Measurements from ENCODE around the gene PPIG.

Gene PPIG

DNA sequence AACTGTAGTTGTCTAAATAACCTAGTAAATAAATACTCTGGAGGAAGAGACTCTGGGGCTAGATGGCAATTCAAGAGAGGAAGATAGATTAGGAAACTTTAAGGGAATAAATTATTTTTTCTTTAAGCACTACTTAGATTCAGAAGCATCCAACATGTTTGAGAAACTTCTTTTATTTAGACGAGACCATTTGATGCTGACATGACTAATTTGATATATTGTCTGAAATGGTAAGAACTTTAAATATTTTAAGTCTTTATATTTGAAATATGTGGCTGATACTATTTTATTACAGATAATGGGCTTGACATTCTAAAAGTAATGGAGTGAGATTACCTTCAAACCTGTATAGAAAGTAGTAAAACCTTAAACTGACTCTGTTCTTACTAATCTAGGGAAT lies 36.4 kb downstream of the PPIG start:
- H3K9me3 ChIP-seq (ENCODE audit: control insufficient read depth, insufficient read depth, low read depth, low read length): no peaks in the 10 kb centered on the region
- no peaks in the 10 kb centered on the region for H3K4me1 ChIP-seq (ENCODE audit: control insufficient read depth, insufficient read depth, low read length)
- ChIA-PET CTCF (interaction anchor here (0.6 kb wide), 1 partner anchor 307 kb away, joined by 4 read pairs; no protein-coding TSS in a partner anchor), POLR2A (no interaction called here)
- no peak overlapping the region for H3K27ac ChIP-seq (ENCODE audit: extremely low read depth, low read depth, low read length)
- peaks cover 13 to 53% of the 10 kb centered on the region in 2 experiments for H3K36me3 ChIP-seq (ENCODE audit: control insufficient read depth in 2 of 2, insufficient read depth in 1 of 2, low read length in 2 of 2)
- no peak overlapping the region for H3K4me3 ChIP-seq (ENCODE audit: low read depth, low read length)
- TF ChIP-seq SP2 (tag by site-specific recombination; IDR thresholded peaks at IDR 0.05): no peak
- no peak for TF ChIP-seq RBAK (tag by site-specific recombination; IDR thresholded peaks at IDR 0.05)
- no peak for TF ChIP-seq ZNF138 (tag by site-specific recombination; IDR thresholded peaks at IDR 0.05; ENCODE audit: borderline replicate concordance)
- TF ChIP-seq, protein P1, sequence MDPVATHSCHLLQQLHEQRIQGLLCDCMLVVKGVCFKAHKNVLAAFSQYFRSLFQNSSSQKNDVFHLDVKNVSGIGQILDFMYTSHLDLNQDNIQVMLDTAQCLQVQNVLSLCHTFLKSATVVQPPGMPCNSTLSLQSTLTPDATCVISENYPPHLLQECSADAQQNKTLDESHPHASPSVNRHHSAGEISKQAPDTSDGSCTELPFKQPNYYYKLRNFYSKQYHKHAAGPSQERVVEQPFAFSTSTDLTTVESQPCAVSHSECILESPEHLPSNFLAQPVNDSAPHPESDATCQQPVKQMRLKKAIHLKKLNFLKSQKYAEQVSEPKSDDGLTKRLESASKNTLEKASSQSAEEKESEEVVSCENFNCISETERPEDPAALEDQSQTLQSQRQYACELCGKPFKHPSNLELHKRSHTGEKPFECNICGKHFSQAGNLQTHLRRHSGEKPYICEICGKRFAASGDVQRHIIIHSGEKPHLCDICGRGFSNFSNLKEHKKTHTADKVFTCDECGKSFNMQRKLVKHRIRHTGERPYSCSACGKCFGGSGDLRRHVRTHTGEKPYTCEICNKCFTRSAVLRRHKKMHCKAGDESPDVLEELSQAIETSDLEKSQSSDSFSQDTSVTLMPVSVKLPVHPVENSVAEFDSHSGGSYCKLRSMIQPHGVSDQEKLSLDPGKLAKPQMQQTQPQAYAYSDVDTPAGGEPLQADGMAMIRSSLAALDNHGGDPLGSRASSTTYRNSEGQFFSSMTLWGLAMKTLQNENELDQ (tag by site-specific recombination; IDR thresholded peaks at IDR 0.05; ENCODE audit: low read depth): no peak
- TF ChIP-seq, protein P2, sequence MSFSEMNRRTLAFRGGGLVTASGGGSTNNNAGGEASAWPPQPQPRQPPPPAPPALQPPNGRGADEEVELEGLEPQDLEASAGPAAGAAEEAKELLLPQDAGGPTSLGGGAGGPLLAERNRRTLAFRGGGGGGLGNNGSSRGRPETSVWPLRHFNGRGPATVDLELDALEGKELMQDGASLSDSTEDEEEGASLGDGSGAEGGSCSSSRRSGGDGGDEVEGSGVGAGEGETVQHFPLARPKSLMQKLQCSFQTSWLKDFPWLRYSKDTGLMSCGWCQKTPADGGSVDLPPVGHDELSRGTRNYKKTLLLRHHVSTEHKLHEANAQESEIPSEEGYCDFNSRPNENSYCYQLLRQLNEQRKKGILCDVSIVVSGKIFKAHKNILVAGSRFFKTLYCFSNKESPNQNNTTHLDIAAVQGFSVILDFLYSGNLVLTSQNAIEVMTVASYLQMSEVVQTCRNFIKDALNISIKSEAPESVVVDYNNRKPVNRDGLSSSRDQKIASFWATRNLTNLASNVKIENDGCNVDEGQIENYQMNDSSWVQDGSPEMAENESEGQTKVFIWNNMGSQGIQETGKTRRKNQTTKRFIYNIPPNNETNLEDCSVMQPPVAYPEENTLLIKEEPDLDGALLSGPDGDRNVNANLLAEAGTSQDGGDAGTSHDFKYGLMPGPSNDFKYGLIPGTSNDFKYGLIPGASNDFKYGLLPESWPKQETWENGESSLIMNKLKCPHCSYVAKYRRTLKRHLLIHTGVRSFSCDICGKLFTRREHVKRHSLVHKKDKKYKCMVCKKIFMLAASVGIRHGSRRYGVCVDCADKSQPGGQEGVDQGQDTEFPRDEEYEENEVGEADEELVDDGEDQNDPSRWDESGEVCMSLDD (tag by site-specific recombination; IDR thresholded peaks at IDR 0.05): no peak
- TF ChIP-seq ZNF423 (tag by site-specific recombination; IDR thresholded peaks at IDR 0.05): no peak
- no peak for TF ChIP-seq ZNF561 (tag by site-specific recombination; IDR thresholded peaks at IDR 0.05; ENCODE audit: borderline replicate concordance)
- TF ChIP-seq, protein P3, sequence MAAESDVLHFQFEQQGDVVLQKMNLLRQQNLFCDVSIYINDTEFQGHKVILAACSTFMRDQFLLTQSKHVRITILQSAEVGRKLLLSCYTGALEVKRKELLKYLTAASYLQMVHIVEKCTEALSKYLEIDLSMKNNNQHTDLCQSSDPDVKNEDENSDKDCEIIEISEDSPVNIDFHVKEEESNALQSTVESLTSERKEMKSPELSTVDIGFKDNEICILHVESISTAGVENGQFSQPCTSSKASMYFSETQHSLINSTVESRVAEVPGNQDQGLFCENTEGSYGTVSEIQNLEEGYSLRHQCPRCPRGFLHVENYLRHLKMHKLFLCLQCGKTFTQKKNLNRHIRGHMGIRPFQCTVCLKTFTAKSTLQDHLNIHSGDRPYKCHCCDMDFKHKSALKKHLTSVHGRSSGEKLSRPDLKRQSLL (tag by site-specific recombination; IDR thresholded peaks at IDR 0.05): no peak
- no peak for TF ChIP-seq KLF9 (tag by site-specific recombination; IDR thresholded peaks at IDR 0.05; ENCODE audit: low read depth)
- no peak for TF ChIP-seq ZNF664 (tag by site-specific recombination; IDR thresholded peaks at IDR 0.05)
- TF ChIP-seq ZNF791 (tag by site-specific recombination; IDR thresholded peaks at IDR 0.05): no peak
- TF ChIP-seq YY2 (tag by site-specific recombination; IDR thresholded peaks at IDR 0.05): no peak
- TF ChIP-seq HOXC10 (CRISPR knock-in tag; IDR thresholded peaks at IDR 0.05): no peak
- TF ChIP-seq ZNF169 (tag by site-specific recombination; IDR thresholded peaks at IDR 0.05): no peak

DNA sequence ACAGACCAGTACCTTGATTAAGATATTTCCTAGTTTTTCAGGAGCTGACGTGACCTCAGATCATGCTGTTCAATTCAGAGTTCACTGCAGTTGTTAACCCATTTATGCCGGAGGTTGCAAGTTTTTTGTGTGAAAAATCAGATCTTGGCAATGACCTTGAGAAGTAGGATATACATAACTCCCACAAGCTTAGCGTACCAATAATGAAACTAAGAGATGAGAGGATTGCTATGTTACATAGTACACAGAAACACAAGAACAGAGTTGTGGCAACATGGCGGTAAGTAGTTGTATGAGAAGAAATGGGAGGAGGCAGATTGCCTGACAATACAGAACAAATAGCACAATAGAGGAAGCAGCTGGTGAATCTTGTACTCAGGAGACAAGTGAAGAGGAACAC lies 39.1 kb downstream of the PPIG start:
- Histone ChIP-seq H3K4me1 (ENCODE audit: control insufficient read depth, insufficient read depth, low read length) (no peaks in the 10 kb centered on the region), H3K9me3 (ENCODE audit: control insufficient read depth, insufficient read depth, low read depth, low read length) (no peaks in the 10 kb centered on the region), H3K27ac (ENCODE audit: extremely low read depth, low read depth, low read length) (no peak overlapping the region), H3K36me3 (ENCODE audit: control insufficient read depth in 2 of 2, insufficient read depth in 1 of 2, low read length in 2 of 2) (peaks cover 8 to 48% of the 10 kb centered on the region in 2 experiments; a peak in 2 of 3 replicates), H3K4me3 (ENCODE audit: low read depth, low read length) (no peak overlapping the region)
- ChIA-PET CTCF (no interaction called here), POLR2A (no interaction called here)
- TF ChIP-seq YY1 (tag by site-specific recombination; IDR thresholded peaks at IDR 0.05): no peak
- TF ChIP-seq ZBTB20 (tag by site-specific recombination; IDR thresholded peaks at IDR 0.05): no peak
- TF ChIP-seq ZNF184 (tag by site-specific recombination; IDR thresholded peaks at IDR 0.05): no peak
- TF ChIP-seq, protein P4, sequence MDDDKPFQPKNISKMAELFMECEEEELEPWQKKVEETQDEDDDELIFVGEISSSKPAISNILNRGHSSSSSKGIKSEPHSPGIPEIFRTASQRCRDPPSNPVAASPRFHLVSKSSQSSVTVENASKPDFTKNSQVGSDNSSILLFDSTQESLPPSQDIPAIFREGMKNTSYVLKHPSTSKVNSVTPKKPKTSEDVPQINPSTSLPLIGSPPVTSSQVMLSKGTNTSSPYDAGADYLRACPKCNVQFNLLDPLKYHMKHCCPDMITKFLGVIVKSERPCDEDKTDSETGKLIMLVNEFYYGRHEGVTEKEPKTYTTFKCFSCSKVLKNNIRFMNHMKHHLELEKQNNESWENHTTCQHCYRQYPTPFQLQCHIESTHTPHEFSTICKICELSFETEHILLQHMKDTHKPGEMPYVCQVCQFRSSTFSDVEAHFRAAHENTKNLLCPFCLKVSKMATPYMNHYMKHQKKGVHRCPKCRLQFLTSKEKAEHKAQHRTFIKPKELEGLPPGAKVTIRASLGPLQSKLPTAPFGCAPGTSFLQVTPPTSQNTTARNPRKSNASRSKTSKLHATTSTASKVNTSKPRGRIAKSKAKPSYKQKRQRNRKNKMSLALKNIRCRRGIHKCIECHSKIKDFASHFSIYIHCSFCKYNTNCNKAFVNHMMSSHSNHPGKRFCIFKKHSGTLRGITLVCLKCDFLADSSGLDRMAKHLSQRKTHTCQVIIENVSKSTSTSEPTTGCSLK (tag by site-specific recombination; IDR thresholded peaks at IDR 0.05): no peak
- TF ChIP-seq KLF16 (tag by site-specific recombination; IDR thresholded peaks at IDR 0.05): no peak
- TF ChIP-seq, protein P5, sequence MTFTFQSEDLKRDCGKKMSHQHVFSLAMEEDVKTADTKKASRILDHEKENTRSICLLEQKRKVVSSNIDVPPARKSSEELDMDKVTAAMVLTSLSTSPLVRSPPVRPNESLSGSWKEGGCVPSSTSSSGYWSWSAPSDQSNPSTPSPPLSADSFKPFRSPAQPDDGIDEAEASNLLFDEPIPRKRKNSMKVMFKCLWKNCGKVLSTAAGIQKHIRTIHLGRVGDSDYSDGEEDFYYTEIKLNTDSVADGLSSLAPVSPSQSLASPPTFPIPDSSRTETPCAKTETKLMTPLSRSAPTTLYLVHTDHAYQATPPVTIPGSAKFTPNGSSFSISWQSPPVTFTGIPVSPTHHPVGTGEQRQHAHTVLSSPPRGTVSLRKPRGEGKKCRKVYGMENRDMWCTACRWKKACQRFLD (tag by site-specific recombination; IDR thresholded peaks at IDR 0.05): no peak
- TF ChIP-seq, protein P6, sequence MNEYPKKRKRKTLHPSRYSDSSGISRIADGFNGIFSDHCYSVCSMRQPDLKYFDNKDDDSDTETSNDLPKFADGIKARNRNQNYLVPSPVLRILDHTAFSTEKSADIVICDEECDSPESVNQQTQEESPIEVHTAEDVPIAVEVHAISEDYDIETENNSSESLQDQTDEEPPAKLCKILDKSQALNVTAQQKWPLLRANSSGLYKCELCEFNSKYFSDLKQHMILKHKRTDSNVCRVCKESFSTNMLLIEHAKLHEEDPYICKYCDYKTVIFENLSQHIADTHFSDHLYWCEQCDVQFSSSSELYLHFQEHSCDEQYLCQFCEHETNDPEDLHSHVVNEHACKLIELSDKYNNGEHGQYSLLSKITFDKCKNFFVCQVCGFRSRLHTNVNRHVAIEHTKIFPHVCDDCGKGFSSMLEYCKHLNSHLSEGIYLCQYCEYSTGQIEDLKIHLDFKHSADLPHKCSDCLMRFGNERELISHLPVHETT (tag by site-specific recombination; IDR thresholded peaks at IDR 0.05): no peak

All from HEK293 (cell line).